RWPE2 (cell line): ENCODE results near the gene PTGIR.

Source experiments
- ATAC-seq: fragments of 200-7000 bp; cut with Tn5 transposase; 3 replicates; pipeline ENCODE4 v1.9.1; 2021; ENCODE audit warnings: low read depth
- DNase-seq: peaks from one replicate; pipeline ENCODE4 v3.0.0-alpha.2; 2020; ENCODE audit warnings: low spot score
- H3K27ac ChIP-seq: fragments of 450-650 bp; 2 replicates; pipeline ENCODE4 v1.5.1; 2017; ENCODE audit warnings: mild to moderate bottlenecking; ENCODE audit not compliant: poor library complexity, severe bottlenecking
- H3K27me3 ChIP-seq: fragments of 250-450 bp; sonication (Bioruptor Pico); 2 replicates; pipeline ENCODE4 v1.5.1; 2021; ENCODE audit warnings: mild to moderate bottlenecking, moderate library complexity; ENCODE audit not compliant: insufficient read depth, poor library complexity, severe bottlenecking
- H3K36me3 ChIP-seq: fragments of 250-450 bp; sonication (Bioruptor Pico); 2 replicates; pipeline ENCODE4 v1.5.1; 2020; ENCODE audit warnings: low read depth, mild to moderate bottlenecking, moderate library complexity
- H3K4me1 ChIP-seq: fragments of 250-450 bp; sonication (Bioruptor Pico); 2 replicates; pipeline ENCODE4 v1.5.1; 2021; ENCODE audit warnings: mild to moderate bottlenecking, moderate library complexity; ENCODE audit not compliant: insufficient read depth, poor library complexity, severe bottlenecking
- H3K4me3 ChIP-seq: fragments of 250-450 bp; sonication (Bioruptor Pico); 2 replicates; pipeline ENCODE4 v1.5.1; 2021; ENCODE audit warnings: mild to moderate bottlenecking, moderate library complexity; ENCODE audit not compliant: severe bottlenecking
- H3K9me3 ChIP-seq: fragments of 250-450 bp; sonication (Bioruptor Pico); 2 replicates; pipeline ENCODE4 v1.5.1; 2021; ENCODE audit warnings: mild to moderate bottlenecking, moderate library complexity; ENCODE audit not compliant: severe bottlenecking
- TF ChIP-seq, protein P1 (sequence below): fragments of 450-650 bp; IDR thresholded peaks from one replicate; pipeline ENCODE4 v1.5.1; 2017; ENCODE audit warnings: mild to moderate bottlenecking, moderate library complexity; ENCODE audit not compliant: poor library complexity, severe bottlenecking

The PTGIR gene

GRCh38 chr19:46648060-46648960, 23.4 kb upstream of the PTGIR start:
- TF ChIP-seq, protein P1, sequence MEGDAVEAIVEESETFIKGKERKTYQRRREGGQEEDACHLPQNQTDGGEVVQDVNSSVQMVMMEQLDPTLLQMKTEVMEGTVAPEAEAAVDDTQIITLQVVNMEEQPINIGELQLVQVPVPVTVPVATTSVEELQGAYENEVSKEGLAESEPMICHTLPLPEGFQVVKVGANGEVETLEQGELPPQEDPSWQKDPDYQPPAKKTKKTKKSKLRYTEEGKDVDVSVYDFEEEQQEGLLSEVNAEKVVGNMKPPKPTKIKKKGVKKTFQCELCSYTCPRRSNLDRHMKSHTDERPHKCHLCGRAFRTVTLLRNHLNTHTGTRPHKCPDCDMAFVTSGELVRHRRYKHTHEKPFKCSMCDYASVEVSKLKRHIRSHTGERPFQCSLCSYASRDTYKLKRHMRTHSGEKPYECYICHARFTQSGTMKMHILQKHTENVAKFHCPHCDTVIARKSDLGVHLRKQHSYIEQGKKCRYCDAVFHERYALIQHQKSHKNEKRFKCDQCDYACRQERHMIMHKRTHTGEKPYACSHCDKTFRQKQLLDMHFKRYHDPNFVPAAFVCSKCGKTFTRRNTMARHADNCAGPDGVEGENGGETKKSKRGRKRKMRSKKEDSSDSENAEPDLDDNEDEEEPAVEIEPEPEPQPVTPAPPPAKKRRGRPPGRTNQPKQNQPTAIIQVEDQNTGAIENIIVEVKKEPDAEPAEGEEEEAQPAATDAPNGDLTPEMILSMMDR = no peak
- DNase-seq = no peak
- Histone ChIP-seq H3K36me3 (no peaks in the 10 kb centered on the region), H3K4me3 (no peak overlapping the region), H3K27me3 (peaks cover 32% of the 10 kb centered on the region), H3K4me1 (no peaks in the 10 kb centered on the region), H3K27ac (no peak overlapping the region), H3K9me3 (no peaks in the 10 kb centered on the region)
- ATAC-seq = no peak

GRCh38 chr19:46646402-46646801, 21.5 kb upstream of the PTGIR start:
- peaks cover 32% of the 10 kb centered on the region for H3K27me3 ChIP-seq
- H3K9me3 ChIP-seq = no peaks in the 10 kb centered on the region
- no peak overlapping the region for H3K4me3 ChIP-seq
- ATAC-seq = no peak
- H3K27ac ChIP-seq = no peak overlapping the region
- no peaks in the 10 kb centered on the region for H3K4me1 ChIP-seq
- no peak for DNase-seq
- TF ChIP-seq, protein P1 = no peak
- no peaks in the 10 kb centered on the region for H3K36me3 ChIP-seq

DNA sequence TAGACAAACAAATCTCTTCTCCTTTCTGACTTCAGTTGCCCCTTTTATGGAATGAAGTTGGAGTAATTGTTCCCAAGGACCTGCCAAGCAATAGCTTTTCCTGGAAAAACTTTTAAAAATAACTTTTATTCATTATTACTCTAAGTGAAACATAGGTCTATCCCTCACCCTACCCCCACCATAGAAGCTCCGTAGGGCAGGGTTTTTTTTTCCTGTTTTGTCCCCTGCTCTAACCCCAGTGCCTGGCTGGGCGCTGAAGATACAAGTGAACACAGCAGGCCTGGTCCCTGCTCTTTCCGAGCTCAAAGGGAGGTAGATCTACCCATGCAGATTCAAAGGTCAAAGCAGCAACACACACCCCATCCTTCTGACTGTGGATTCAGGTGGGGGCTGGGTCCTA, 19.8 kb upstream of the PTGIR start:
- TF ChIP-seq, protein P1 = no peak
- H3K36me3 ChIP-seq = no peaks in the 10 kb centered on the region
- ATAC-seq = no peak
- H3K9me3 ChIP-seq = no peaks in the 10 kb centered on the region
- peaks cover 25% of the 10 kb centered on the region for H3K27me3 ChIP-seq
- no peaks in the 10 kb centered on the region for H3K4me1 ChIP-seq
- no peak overlapping the region for H3K27ac ChIP-seq
- no peak overlapping the region for H3K4me3 ChIP-seq
- no peak for DNase-seq

- Histone ChIP-seq H3K4me3 (no peak overlapping the region), H3K27me3 (peaks cover 29% of the 10 kb centered on the region)
Measured at GRCh38 chr19:46640656-46641055, 15.8 kb upstream of the PTGIR start.

More at GRCh38 chr19:46640656-46641055, 15.8 kb upstream of the PTGIR start:
- H3K27ac ChIP-seq = no peak overlapping the region
- no peak for DNase-seq
- TF ChIP-seq, protein P1 = no peak
- H3K4me1 ChIP-seq = no peaks in the 10 kb centered on the region
- H3K36me3 ChIP-seq = no peaks in the 10 kb centered on the region
- no peaks in the 10 kb centered on the region for H3K9me3 ChIP-seq
- ATAC-seq = no peak
